K562 (cell line): Measurements from ENCODE around the gene LAX1. TPM values are rescaled to one million over a fixed set of nuclear protein-coding genes. Genes with fewer than 3 reads are reported as not detected.

Experiments
- ATAC-seq: fragments of 200-7000 bp; cut with Tn5 transposase; 3 replicates; pipeline ENCODE4 v1.9.1; 2020; ENCODE audit warnings: moderate library complexity
- BruUV-seq: library from RNA; stranded (reverse); fragments of 400-500 nt; replicated peaks from 2 replicates; lab custom pipeline; 2021; lab: Mats Ljungman, UMichigan
- CTCF ChIA-PET: fragments of 300-600 bp; formaldehyde crosslinking; extraction: SDS; loops from one replicate; lab custom pipeline; 2021; ENCODE audit warnings: low intra/inter-chr PET ratio; lab: Yijun Ruan, JAX
- POLR2A ChIA-PET: fragments of 300-600, 350-650 bp; sonication (Branson Sonifier 250); formaldehyde crosslinking; extraction: SDS; loops from one replicate; lab custom pipeline; 2021; ENCODE audit warnings: antibody characterized with exemption, inconsistent platforms; lab: Yijun Ruan, JAX
- DNase-seq, 4 experiments: peaks; one replicate each; pipeline versions ENCODE4 v3.0.0 to v3.0.0-alpha.2; 2011 to 2018; ENCODE audit warnings: low spot score in 3 of 4, mixed read lengths in 3 of 4; ENCODE audit errors: extremely low read depth in 1 of 4
- FAIRE-seq: peaks from 2 replicates; lab custom pipeline; 2011; peaks lifted over from hg19 to GRCh38; lab: Jason Lieb, UNC
- H2AFZ ChIP-seq: 2 replicates; pipeline ENCODE4 v1.6.0; 2011; ENCODE audit warnings: low read depth, low read length, control low read depth, inconsistent platforms
- H3K27ac ChIP-seq: fragments of 200-600 bp; 3 replicates; pipeline ENCODE4 v1.8.0; 2011; ENCODE audit warnings: low read depth, mild to moderate bottlenecking, control low read depth, inconsistent platforms, low read length, moderate library complexity, mixed read lengths; ENCODE audit errors: extremely low read depth
- H3K27me3 ChIP-seq, 2 experiments: fragments of 300-600 bp in 1 of 2; 2 replicates in 1 of 2; 3 replicates in 1 of 2; pipeline versions ENCODE4 v1.6.0 to v1.8.0; 2011; ENCODE audit warnings: inconsistent platforms in 2 of 2, low read length in 2 of 2, mild to moderate bottlenecking in 1 of 2, mixed read lengths in 1 of 2, moderate library complexity in 1 of 2; ENCODE audit not compliant: control insufficient read depth in 2 of 2, insufficient read depth in 2 of 2
- H3K36me3 ChIP-seq: fragments of 300-600 bp; 3 replicates; pipeline ENCODE4 v1.8.0; 2011; ENCODE audit warnings: mild to moderate bottlenecking, low read length, inconsistent platforms; ENCODE audit not compliant: control insufficient read depth, insufficient read depth
- H3K4me1 ChIP-seq, 2 experiments: fragments of 200-600 bp in 1 of 2; replicated peaks in 1 of 2; 2 replicates in 1 of 2; 3 replicates in 1 of 2; pipeline versions ENCODE4 v1.5.1 to v1.8.0; 2011; ENCODE audit warnings: inconsistent platforms in 2 of 2, low read length in 2 of 2, mild to moderate bottlenecking in 1 of 2, mixed read lengths in 1 of 2, moderate library complexity in 1 of 2; ENCODE audit not compliant: control insufficient read depth in 2 of 2, insufficient read depth in 2 of 2
- H3K4me2 ChIP-seq: 2 replicates; pipeline ENCODE4 v1.6.1; 2011; ENCODE audit warnings: low read length, control low read depth, inconsistent platforms, mixed read lengths; ENCODE audit not compliant: insufficient read depth
- H3K4me3 ChIP-seq: fragments of 200-600 bp; sonication (generic), shearing (Covaris generic); 2 replicates; pipeline ENCODE4 v1.5.1; 2016; ENCODE audit warnings: control low read depth, inconsistent platforms
- H3K79me2 ChIP-seq: fragments of 200-600 bp; 3 replicates; pipeline ENCODE4 v1.8.0; 2011; ENCODE audit warnings: low read length, inconsistent platforms; ENCODE audit not compliant: control insufficient read depth, insufficient read depth
- H3K9ac ChIP-seq, 2 experiments: 2 replicates each; pipeline versions ENCODE4 v1.6.0 to v1.6.1; 2011; ENCODE audit warnings: low read depth in 2 of 2, low read length in 2 of 2, control low read depth in 1 of 2, inconsistent platforms in 1 of 2, mild to moderate bottlenecking in 1 of 2, mixed read lengths in 1 of 2; ENCODE audit not compliant: insufficient read depth in 1 of 2
- H3K9me1 ChIP-seq: one replicate; pipeline ENCODE4 v1.6.0; 2011; ENCODE audit warnings: inconsistent platforms, mild to moderate bottlenecking, low read length, moderate library complexity; ENCODE audit not compliant: control insufficient read depth, insufficient read depth
- H3K9me3 ChIP-seq: replicated peaks from 2 replicates; pipeline ENCODE4 v1.5.1; 2011; ENCODE audit warnings: low read depth, low read length, inconsistent platforms; ENCODE audit not compliant: control insufficient read depth, insufficient read depth
- H4K20me1 ChIP-seq: replicated peaks from 2 replicates; pipeline ENCODE4 v1.6.1; 2011; ENCODE audit warnings: low read length, inconsistent platforms, mixed read lengths; ENCODE audit not compliant: control insufficient read depth, insufficient read depth
- IRF1 ChIP-seq: sonication (generic); formaldehyde crosslinking; IDR thresholded peaks from 2 replicates; pipeline ENCODE4 v1.8.0; 2022; ENCODE audit warnings: missing genetic modification reagents, mild to moderate bottlenecking, borderline replicate concordance
- MAZ ChIP-seq, 2 experiments: fragments of 450-650 bp in 1 of 2; sonication (generic) in 1 of 2; formaldehyde crosslinking; IDR thresholded peaks in 1 of 2; conservative IDR thresholded peaks in 1 of 2; 2 replicates each; pipeline versions ENCODE4 v1.4.0 to v1.5.0; 2020; ENCODE audit warnings: mild to moderate bottlenecking in 1 of 2, missing genetic modification reagents in 1 of 2
- NFRKB ChIP-seq: fragments of 450-650 bp; IDR thresholded peaks from 2 replicates; pipeline ENCODE4 v1.6.1; 2016; ENCODE audit warnings: low read depth
- PHTF2 ChIP-seq: fragments of 250-450 bp; sonication (Bioruptor Pico); IDR thresholded peaks from 2 replicates; pipeline ENCODE4 v1.5.0; 2021; ENCODE audit warnings: mild to moderate bottlenecking
- RFX1 ChIP-seq: fragments of 450-650 bp; IDR thresholded peaks from 2 replicates; pipeline ENCODE4 v1.6.1; 2016; ENCODE audit warnings: mild to moderate bottlenecking, moderate library complexity
- U2AF1 ChIP-seq: fragments of 200-400 bp; formaldehyde crosslinking; optimal IDR thresholded peaks from 2 replicates; pipeline ENCODE3; 2017; ENCODE audit warnings: mild to moderate bottlenecking, low read depth, low read length, moderate library complexity
- ZNF57 ChIP-seq: fragments of 450-650 bp; formaldehyde crosslinking; IDR thresholded peaks from 2 replicates; pipeline ENCODE4 v1.4.0; 2020; ENCODE audit warnings: mild to moderate bottlenecking, moderate library complexity
- WGBS: fragments of 100-300 bp; shearing (Covaris generic); methylation state at CpG from one replicate; pipeline ENCODE4 v1.1.6; 2016; ENCODE audit warnings: low coverage, mixed read lengths; ENCODE audit not compliant: insufficient coverage; ENCODE audit errors: missing lambda C conversion rate; 5-methylcytosine and 5-hydroxymethylcytosine counted together
- in situ Hi-C: fragments of 300-500 bp; cut with MboI; formaldehyde crosslinking; loops from 4 replicates; pipeline ENCODE4 v1.15.0; 2018; ENCODE audit warnings: inconsistent platforms, mixed read lengths
- intact Hi-C: fragments of 100-400 bp; cut with micrococcal nuclease; formaldehyde crosslinking; loops from 2 replicates; pipeline ENCODE4 v1.14.2; 2022
- polyA plus RNA-seq, 8 experiments: library from polyadenylated mRNA; depleted of rRNA in 4 of 8; stranded (reverse) in 5 of 8; unstranded in 3 of 8; fragments of >200 nt; fragmentation: Nextera tagmentation in 2 of 8; fragmentation: Illumina TruSeq in 1 of 8; extraction: Ambion mirVana in 2 of 8; extraction: Trizol in 1 of 8; gene quantifications; 2 replicates each; pipeline versions ENCODE4 v1.2.1 to v1.2.3, GENCODE V29; 2011 to 2014; ENCODE audit warnings: inconsistent platforms in 1 of 8, missing spikeins in 1 of 8
- total RNA-seq, 7 experiments: library from RNA; depleted of rRNA in 6 of 7; stranded (reverse); fragments of >200 nt in 6 of 7; fragmentation: Illumina TruSeq in 2 of 7; extraction: Trizol in 2 of 7; gene quantifications; 2 replicates each; pipeline versions ENCODE4 v1.2.1 to v1.2.3, GENCODE V29; 2011 to 2021; ENCODE audit warnings: low replicate concordance in 1 of 7
- TF ChIP-seq, protein P1 (sequence below): fragments of 250-450 bp; sonication (Bioruptor Pico); IDR thresholded peaks from 2 replicates; pipeline ENCODE4 v1.8.0; 2022; ENCODE audit warnings: moderate library complexity, mild to moderate bottlenecking, inconsistent platforms
- TF ChIP-seq, protein P2 (sequence below): fragments of 450-650 bp; formaldehyde crosslinking; conservative IDR thresholded peaks from 2 replicates; pipeline ENCODE4 v1.4.0; 2022; ENCODE audit warnings: mild to moderate bottlenecking, missing genetic modification characterization

The LAX1 gene
- total and polyA plus RNA-seq, 9 of the 15 experiments (the other 6 are each of a cell fraction or from before 2014, with no cell fraction given), result not detected

DNA sequence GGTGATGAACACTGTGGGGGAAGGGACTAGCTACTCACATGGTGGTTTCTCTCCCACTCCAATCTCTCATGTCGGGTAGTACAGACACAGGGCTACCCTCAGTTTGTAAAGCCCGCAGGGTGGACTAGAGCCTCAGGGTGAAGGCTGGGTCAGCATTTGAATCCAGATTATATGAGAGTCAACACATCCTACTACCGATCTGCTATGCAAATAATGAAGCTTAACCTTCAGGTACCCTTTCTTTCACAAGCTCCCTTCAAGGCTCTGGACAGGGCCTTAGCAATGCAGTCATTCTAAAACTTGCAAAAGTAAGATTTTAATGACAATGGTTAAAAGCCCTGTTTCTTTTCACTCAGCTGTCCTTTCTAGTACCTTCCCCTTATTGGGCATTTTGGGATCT, 25.0 kb downstream of the LAX1 start:
- FAIRE-seq (no peak), DNase-seq (no peak), ATAC-seq (peak; percentile 25)
- no peaks in the 10 kb centered on the region for H3K9me1 ChIP-seq
- peaks cover 2 to 3% of the 10 kb centered on the region in 2 experiments; a peak in 4 of 5 replicates for H3K4me1 ChIP-seq
- in situ Hi-C loops (no loop called here), intact Hi-C loops (no loop called here)
- no peaks in the 10 kb centered on the region for H3K36me3 ChIP-seq
- 47% methylated on average over 3 of the region's 3 CpGs for WGBS
- H3K79me2 ChIP-seq, result no peaks in the 10 kb centered on the region
- POLR2A ChIA-PET, result interaction anchor here (1.0 kb wide), 1 partner anchor 20 kb away, joined by 3 read pairs; no protein-coding TSS in a partner anchor
- no peak overlapping the region for H3K27ac ChIP-seq
- H3K27me3 ChIP-seq, result no peaks in the 10 kb centered on the region; a peak in 1 of 5 replicates
- no peaks in the 10 kb centered on the region for H3K9me3 ChIP-seq
- no peak overlapping the region; the same call in 1 of the 2 replicates for H2AFZ ChIP-seq
- TF ChIP-seq U2AF1, result no peak
- TF ChIP-seq, protein P1, sequence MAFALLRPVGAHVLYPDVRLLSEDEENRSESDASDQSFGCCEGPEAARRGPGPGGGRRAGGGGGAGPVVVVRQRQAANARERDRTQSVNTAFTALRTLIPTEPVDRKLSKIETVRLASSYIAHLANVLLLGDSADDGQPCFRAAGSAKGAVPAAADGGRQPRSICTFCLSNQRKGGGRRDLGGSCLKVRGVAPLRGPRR (CRISPR knock-in tag), result no peak
- TF ChIP-seq IRF1 (CRISPR knock-in tag), result no peak
- no peak for TF ChIP-seq ZNF57 (CRISPR knock-in tag)
- TF ChIP-seq, protein P2, sequence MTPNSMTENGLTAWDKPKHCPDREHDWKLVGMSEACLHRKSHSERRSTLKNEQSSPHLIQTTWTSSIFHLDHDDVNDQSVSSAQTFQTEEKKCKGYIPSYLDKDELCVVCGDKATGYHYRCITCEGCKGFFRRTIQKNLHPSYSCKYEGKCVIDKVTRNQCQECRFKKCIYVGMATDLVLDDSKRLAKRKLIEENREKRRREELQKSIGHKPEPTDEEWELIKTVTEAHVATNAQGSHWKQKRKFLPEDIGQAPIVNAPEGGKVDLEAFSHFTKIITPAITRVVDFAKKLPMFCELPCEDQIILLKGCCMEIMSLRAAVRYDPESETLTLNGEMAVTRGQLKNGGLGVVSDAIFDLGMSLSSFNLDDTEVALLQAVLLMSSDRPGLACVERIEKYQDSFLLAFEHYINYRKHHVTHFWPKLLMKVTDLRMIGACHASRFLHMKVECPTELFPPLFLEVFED (CRISPR knock-in tag), result no peak
- TF ChIP-seq NFRKB, result no peak
- TF ChIP-seq RFX1, result no peak
- TF ChIP-seq PHTF2 (CRISPR knock-in tag), result no peak
- no peak for TF ChIP-seq MAZ (CRISPR knock-in tag; conservative IDR thresholded peaks at IDR 0.05 in 1 of 2, IDR thresholded peaks at IDR 0.05 in 1 of 2)
- H3K4me2 ChIP-seq, result no peak overlapping the region
- no peak overlapping the region for H3K4me3 ChIP-seq
- no TSS peak for BruUV-seq
- H4K20me1 ChIP-seq, result no peaks in the 10 kb centered on the region
- no peak overlapping the region for H3K9ac ChIP-seq
- CTCF ChIA-PET, result no interaction called here
